GM06990 (cell line): Measurements from ENCODE around the gene TOMM5.
A peak's percentile ranks its signal among the peaks of the same experiment; 100 is the strongest.

Experiments used
- DNase-seq: peaks from one replicate; pipeline ENCODE4 v3.0.0-alpha.2; 2011; ENCODE audit not compliant: insufficient read length; ENCODE audit errors: extremely low read depth
- H3K27me3 ChIP-seq: replicated peaks from 2 replicates; pipeline ENCODE4 v1.6.0; 2011; ENCODE audit warnings: low read length; ENCODE audit not compliant: control insufficient read depth, insufficient read depth
- H3K36me3 ChIP-seq: 2 replicates; pipeline ENCODE4 v1.5.1; 2011; ENCODE audit warnings: low read length; ENCODE audit not compliant: control insufficient read depth, insufficient read depth
- H3K4me3 ChIP-seq: replicated peaks from 2 replicates; pipeline ENCODE4 v1.5.1; 2011; ENCODE audit warnings: low read depth, mild to moderate bottlenecking, control low read depth, low read length
- TF ChIP-seq, protein P1 (sequence below): IDR thresholded peaks from 2 replicates; pipeline ENCODE4 v1.5.1; 2011; ENCODE audit warnings: low read length, control low read depth, mild to moderate bottlenecking, inconsistent platforms; ENCODE audit not compliant: insufficient read depth, poor library complexity, severe bottlenecking

TOMM5 gene

DNA sequence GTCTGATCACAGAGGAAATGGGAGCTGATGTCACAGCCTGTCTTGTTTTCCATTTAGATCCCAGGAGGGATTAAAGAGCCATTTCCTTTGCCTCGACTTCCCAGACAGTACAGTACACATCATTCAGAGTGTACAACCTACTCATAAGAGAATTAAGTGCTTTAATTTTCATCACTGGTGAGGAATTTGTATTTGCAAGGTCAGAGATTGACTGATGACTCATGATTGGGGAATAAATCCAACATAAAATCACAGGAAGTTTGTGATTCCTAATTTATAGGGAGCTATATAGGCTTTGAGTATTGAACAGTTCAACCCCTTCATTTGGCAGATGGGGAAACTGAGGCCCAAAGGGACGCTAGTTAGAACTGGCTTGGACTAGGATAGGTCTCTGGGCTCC is 4.1 kb upstream of the TOMM5 start:
- 0 out of 2 replicates have a peak, but pooled peaks cover 1% of the 10 kb centered on the region for H3K27me3 ChIP-seq
- no peaks in the 10 kb centered on the region for H3K36me3 ChIP-seq
- DNase-seq, result no peak
- TF ChIP-seq, protein P1, sequence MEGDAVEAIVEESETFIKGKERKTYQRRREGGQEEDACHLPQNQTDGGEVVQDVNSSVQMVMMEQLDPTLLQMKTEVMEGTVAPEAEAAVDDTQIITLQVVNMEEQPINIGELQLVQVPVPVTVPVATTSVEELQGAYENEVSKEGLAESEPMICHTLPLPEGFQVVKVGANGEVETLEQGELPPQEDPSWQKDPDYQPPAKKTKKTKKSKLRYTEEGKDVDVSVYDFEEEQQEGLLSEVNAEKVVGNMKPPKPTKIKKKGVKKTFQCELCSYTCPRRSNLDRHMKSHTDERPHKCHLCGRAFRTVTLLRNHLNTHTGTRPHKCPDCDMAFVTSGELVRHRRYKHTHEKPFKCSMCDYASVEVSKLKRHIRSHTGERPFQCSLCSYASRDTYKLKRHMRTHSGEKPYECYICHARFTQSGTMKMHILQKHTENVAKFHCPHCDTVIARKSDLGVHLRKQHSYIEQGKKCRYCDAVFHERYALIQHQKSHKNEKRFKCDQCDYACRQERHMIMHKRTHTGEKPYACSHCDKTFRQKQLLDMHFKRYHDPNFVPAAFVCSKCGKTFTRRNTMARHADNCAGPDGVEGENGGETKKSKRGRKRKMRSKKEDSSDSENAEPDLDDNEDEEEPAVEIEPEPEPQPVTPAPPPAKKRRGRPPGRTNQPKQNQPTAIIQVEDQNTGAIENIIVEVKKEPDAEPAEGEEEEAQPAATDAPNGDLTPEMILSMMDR, result no peak
- no peak overlapping the region for H3K4me3 ChIP-seq

DNA sequence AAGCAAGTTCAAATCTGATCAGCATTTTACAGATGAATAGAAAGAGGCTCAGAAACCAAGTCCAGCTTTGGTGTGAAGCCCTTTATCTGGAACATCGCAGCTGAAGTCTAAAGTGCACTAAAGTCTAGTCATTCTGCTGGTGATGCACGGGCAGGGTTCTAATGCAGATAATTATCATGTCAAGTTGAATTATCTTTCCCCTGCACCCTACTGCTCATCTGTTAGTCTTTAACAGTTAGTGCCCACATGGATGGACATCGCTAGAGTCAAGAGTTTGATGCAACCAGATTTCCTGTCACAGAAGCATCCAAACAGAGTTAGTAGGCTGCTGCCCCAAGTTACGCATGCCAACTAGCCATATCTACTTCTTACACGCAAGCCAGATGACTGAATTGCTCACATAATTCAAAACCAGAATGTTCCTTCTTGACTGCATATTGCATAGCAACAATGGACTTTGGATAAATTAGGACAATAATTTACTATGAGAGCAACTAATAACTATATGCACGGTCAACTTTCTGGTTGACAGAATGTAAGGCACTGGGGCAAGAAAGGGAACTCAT is 1.6 kb upstream of the TOMM5 start:
- TF ChIP-seq, protein P1, result no peak
- DNase-seq, result no peak
- no peak overlapping the region for H3K4me3 ChIP-seq

DNA sequence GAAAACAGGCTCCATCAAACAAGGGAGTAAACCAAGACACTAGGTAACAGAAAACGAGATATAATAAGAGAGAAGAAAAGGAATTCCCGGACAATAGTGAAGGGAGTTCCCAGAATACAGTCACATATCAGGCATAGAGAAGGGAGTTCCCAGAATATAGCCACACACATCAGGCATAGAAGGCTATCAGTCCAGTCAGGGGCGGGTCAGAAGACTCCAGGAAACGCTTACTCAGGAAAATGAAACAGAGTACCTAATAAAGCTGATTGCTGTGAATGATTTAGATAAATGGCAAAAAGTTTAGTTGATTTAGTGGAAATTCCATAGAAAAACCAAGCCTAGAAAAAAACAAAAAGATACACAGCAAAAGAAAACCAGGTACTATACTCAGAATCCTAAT is 4.9 kb downstream of the TOMM5 start:
- H3K4me3 ChIP-seq, result no peak overlapping the region
- no peaks in the 10 kb centered on the region for H3K27me3 ChIP-seq
- peaks cover 19% of the 10 kb centered on the region for H3K36me3 ChIP-seq
- TF ChIP-seq, protein P1, result no peak
- no peak for DNase-seq

More for the DNA sequence above, 1.6 kb upstream of the TOMM5 start:
- 0 out of 2 replicates have a peak, but pooled peaks cover 1% of the 10 kb centered on the region for H3K27me3 ChIP-seq
- no peaks in the 10 kb centered on the region for H3K36me3 ChIP-seq

DNA sequence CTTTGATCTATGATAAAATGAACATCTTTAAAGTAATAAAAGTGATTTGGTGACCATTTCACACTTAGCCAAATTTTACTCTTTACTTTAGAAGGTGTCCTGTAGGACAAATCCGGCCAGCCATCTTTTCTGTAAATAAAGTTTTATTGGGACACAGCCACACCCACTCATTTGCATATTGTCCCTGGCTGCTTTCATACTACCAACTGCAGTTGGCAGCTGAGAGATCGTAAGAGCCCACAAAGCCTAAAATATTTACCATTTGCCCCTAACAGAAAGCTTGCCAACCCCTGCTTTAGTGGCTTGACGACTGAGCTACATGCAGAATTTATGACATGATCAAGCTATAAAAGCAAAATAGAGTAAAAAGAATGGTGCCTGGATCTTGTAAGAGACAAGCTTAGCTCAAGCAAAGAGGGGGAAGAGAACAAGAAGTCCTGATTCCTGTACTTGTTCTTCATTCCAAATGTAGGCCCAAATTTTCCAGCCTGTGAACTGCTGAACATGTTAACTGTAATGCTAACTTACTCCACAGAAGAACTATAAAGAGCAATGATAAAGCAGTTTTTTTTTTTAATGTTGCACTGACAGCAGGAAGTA is 8.8 kb downstream of the TOMM5 start:
- TF ChIP-seq, protein P1, result no peak
- Histone ChIP-seq H3K4me3 (no peak overlapping the region), H3K27me3 (no peaks in the 10 kb centered on the region), H3K36me3 (peaks cover 18% of the 10 kb centered on the region)
- DNase-seq, result no peak

DNA sequence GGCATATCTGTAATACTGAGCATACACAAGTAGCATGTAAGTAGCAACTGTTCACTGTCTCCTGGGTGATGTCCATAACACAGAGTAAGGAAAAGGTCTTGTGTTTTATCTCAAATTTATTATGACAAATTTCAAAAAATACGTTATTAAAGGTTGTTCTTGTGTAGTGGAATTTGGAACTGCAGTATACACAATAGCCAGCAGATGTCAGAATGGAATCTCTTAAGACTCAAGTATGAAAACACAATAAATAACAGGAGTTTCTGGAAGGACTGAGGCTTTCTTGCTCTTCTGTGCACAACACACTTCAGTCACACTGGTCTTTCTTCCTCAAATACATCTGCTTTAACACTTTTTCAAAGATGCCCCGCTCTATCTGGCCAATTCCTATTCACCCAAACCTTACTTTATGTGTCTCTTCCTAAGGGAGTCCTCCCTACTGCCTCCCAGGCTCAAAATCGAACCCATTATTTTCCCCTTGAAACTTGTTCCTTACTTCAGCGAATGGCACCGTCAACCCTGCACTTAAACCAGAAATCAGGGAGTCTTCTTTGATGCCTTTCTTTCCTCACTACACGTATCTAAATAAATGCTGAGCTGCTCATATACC is 9.7 kb downstream of the TOMM5 start:
- Histone ChIP-seq H3K27me3 (no peaks in the 10 kb centered on the region), H3K4me3 (no peak overlapping the region), H3K36me3 (peaks cover 15% of the 10 kb centered on the region)
- TF ChIP-seq, protein P1, result peak; percentile 59
- DNase-seq, result no peak
